AG09309 (cell line): ENCODE data around the gene KCNH2.
A peak's percentile ranks its signal among the peaks of the same experiment; 100 is the strongest.

Source experiments
- DNase-seq: peaks from one replicate; pipeline ENCODE4 v3.0.0-alpha.2; 2010; ENCODE audit warnings: low read depth
- H3K4me3 ChIP-seq: 2 replicates; pipeline ENCODE4 v1.5.1; 2011; ENCODE audit warnings: mild to moderate bottlenecking, low read depth, low read length, moderate library complexity; ENCODE audit not compliant: control insufficient read depth
- CTCF ChIP-seq: IDR thresholded peaks from 2 replicates; pipeline ENCODE4 v1.5.1; 2011; ENCODE audit warnings: mild to moderate bottlenecking, low read depth, low read length, inconsistent platforms; ENCODE audit not compliant: insufficient read depth, control insufficient read depth; ENCODE audit errors: missing control alignments

The KCNH2 gene

DNA sequence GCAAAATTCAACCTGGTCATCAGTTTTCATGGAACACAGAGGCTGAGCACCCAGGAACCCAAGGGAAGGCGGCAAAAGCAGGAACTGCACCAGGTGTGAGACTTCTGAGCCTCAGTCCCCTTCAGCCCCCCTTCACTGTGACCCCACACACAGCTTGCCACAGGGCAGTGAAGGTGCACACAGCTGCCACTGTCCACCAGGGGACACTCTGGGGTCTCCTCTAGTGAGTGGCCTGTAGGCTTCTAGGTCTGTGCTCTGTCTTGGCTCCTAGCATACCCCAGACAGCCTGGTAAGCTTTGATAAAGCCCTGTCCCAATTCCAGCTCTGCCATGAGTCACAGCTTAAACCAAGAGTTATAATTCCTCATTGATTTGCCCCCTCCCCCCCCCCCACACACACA is 12.1 kb downstream of the KCNH2 start:
- DNase-seq, result no peak
- peak; percentile 15 for TF ChIP-seq CTCF
- H3K4me3 ChIP-seq, result no peak overlapping the region

GRCh38 chr7:150965273-150965830 is 12.8 kb downstream of the KCNH2 start:
- DNase-seq, result no peak
- TF ChIP-seq CTCF, result no peak

DNA sequence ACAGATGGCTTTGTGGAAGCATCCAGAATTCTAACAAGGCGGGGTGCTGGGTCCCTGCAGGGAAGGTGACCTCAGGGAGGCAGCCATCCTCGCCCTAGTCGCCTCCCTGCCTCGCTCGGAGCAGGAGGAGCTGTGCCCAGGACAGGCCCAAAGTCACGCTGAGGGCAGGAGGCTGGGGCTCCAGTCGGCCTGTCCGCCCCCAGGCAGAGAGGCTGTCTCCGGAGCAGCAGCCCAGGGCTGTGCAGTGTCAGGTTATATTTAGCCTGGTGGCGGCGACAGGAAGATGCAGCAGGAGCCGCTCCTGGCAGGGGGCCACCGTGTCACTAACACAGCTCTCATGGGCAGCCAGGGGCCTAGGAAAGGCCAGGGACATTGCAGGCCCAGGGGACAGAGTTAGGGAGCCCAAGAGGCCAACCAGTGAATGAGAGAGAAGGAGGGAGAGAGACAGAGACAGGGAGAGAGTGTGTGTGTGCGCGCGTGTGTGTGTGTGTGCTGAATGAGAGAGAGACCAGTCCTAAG is 13.5 kb downstream of the KCNH2 start:
- TF ChIP-seq CTCF, result no peak
- no peak overlapping the region for H3K4me3 ChIP-seq
- no peak for DNase-seq

More at GRCh38 chr7:150965273-150965830, 12.8 kb downstream of the KCNH2 start:
- no peak overlapping the region for H3K4me3 ChIP-seq

DNA sequence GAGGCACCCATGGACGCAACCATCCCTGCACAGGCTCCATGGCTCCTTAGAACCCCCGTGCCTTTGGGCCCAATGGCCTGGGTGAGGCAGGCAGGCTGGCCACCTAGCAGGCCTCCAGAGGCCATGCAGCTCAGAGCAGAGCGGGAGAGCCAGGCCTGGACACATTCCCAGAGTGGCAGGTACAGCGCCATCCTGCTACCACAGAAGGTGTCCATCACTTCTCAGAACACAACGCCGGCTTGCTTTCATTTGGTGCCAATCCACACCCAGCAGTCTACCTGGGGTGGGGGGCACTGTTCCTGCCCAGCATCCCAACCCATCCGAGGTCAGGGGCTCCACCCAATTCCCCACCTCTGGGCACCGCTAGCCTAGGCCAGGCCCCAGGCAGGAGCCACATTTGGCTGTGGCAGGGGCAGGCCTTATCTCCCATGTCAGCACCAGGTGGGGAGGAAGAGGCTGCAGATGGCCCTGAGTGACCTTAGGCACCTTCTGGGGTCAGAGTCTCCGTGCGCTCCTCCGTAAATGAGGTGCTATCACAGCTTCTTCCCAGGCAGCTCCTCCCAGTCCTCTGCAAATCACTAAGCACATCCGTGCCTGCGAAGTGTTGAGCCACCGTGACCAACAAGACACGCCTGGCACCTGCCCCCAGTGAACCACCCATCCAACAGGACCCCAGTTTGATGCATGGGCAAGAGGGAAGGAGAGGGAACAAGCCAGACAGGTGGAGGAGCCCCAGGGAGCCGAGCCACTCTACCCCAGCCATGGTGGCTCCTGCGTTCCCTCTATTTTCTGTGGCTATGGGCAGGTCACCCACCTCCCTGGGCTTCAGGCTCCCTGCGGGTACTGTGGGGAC is 14.2 kb downstream of the KCNH2 start:
- no peak overlapping the region for H3K4me3 ChIP-seq
- no peak for DNase-seq
- no peak for TF ChIP-seq CTCF

- no peak overlapping the region for H3K4me3 ChIP-seq
- TF ChIP-seq CTCF, result peak; percentile 94
- DNase-seq, result no peak
Measured at GRCh38 chr7:150962553-150963399, 15.3 kb downstream of the KCNH2 start.

DNA sequence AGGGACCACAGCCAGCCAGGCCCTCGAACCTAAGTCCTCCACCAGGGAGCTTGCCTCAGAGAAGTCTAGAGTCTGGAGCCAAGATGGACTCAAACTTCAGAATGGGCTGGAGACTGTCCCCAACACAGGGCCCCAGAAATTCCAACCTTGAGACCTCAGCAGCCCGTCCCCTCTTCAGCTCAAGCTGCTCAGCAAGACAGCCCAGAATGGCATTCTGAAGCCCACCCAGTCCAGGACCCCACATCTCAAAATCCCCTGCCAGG is 15.9 kb downstream of the KCNH2 start:
- TF ChIP-seq CTCF, result no peak
- no peak for DNase-seq
- no peak overlapping the region for H3K4me3 ChIP-seq
